HEK293T (cell line): ENCODE data around the gene PTPN2.
"Not testable (repeated sequence)": the region's sequence is repeated elsewhere in the genome, so short reads cannot be mapped to it uniquely, and the experiment has no call there.

Source experiments
- CTCF ChIA-PET: fragments of 350-600 bp; formaldehyde crosslinking; extraction: SDS; loops from one replicate; lab custom pipeline; 2021; ENCODE audit warnings: antibody characterized with exemption, inconsistent platforms; lab: Yijun Ruan, JAX
- POLR2A ChIA-PET: fragments of 350-600 bp; formaldehyde crosslinking; extraction: SDS; loops from one replicate; lab custom pipeline; 2020; ENCODE audit warnings: antibody characterized with exemption, inconsistent platforms; lab: Yijun Ruan, JAX
- DNase-seq: peaks from one replicate; pipeline ENCODE4 v3.0.0; 2012; ENCODE audit warnings: mixed read lengths; ENCODE audit errors: extremely low spot score
- ARNT ChIP-seq: fragments of 450-650 bp; IDR thresholded peaks from 2 replicates; pipeline ENCODE4 v1.6.1; 2017; ENCODE audit warnings: mild to moderate bottlenecking
- BHLHE40 ChIP-seq: fragments of 450-650 bp; IDR thresholded peaks from 2 replicates; pipeline ENCODE4 v1.6.1; 2016; ENCODE audit warnings: mild to moderate bottlenecking, moderate library complexity, borderline replicate concordance
- CTBP1 ChIP-seq: fragments of 450-650 bp; IDR thresholded peaks from 2 replicates; pipeline ENCODE4 v1.6.1; 2016; ENCODE audit warnings: borderline replicate concordance
- ELF4 ChIP-seq: fragments of 450-650 bp; IDR thresholded peaks from 2 replicates; pipeline ENCODE4 v1.6.1; 2017; ENCODE audit warnings: antibody characterized with exemption
- FOXA1 ChIP-seq: fragments of 450-650 bp; IDR thresholded peaks from 2 replicates; pipeline ENCODE4 v1.6.1; 2016; ENCODE audit warnings: mild to moderate bottlenecking
- FOXK2 ChIP-seq: fragments of 450-650 bp; IDR thresholded peaks from 2 replicates; pipeline ENCODE4 v1.6.1; 2016; ENCODE audit warnings: mild to moderate bottlenecking
- FOXM1 ChIP-seq: fragments of 450-650 bp; IDR thresholded peaks from 2 replicates; pipeline ENCODE4 v1.6.1; 2017; ENCODE audit warnings: mild to moderate bottlenecking, borderline replicate concordance
- HDGF ChIP-seq: fragments of 450-650 bp; IDR thresholded peaks from 2 replicates; pipeline ENCODE4 v1.6.1; 2017; ENCODE audit warnings: antibody characterized with exemption, borderline replicate concordance
- L3MBTL2 ChIP-seq: fragments of 450-650 bp; conservative IDR thresholded peaks from 2 replicates; pipeline ENCODE4 v1.6.1; 2016; ENCODE audit warnings: mild to moderate bottlenecking
- LEF1 ChIP-seq: fragments of 450-650 bp; IDR thresholded peaks from 2 replicates; pipeline ENCODE4 v1.6.1; 2017; ENCODE audit warnings: mild to moderate bottlenecking, borderline replicate concordance
- NFRKB ChIP-seq: fragments of 450-650 bp; IDR thresholded peaks from 2 replicates; pipeline ENCODE4 v1.6.1; 2016; ENCODE audit warnings: mild to moderate bottlenecking, moderate library complexity
- PKNOX1 ChIP-seq: fragments of 450-650 bp; IDR thresholded peaks from 2 replicates; pipeline ENCODE4 v1.6.1; 2016
- SP1 ChIP-seq: fragments of 450-650 bp; IDR thresholded peaks from 2 replicates; pipeline ENCODE4 v1.6.1; 2017
- SUZ12 ChIP-seq: fragments of 450-650 bp; IDR thresholded peaks from 2 replicates; pipeline ENCODE4 v1.6.1; 2016; ENCODE audit warnings: mild to moderate bottlenecking
- TARDBP ChIP-seq: fragments of 450-650 bp; IDR thresholded peaks from 2 replicates; pipeline ENCODE4 v1.6.1; 2016
- ZNF384 ChIP-seq: fragments of 450-650 bp; IDR thresholded peaks from 2 replicates; pipeline ENCODE4 v1.6.1; 2016

PTPN2 gene

GRCh38 chr18:12777500-12777944 is 106.5 kb downstream of the PTPN2 start:
- no peak for DNase-seq
- ChIA-PET CTCF (no interaction called here), POLR2A (no interaction called here)
- TF ChIP-seq SUZ12 (no peak), HDGF (no peak), ELF4 (no peak), FOXA1 (no peak), FOXM1 (no peak), ZNF384 (no peak), TARDBP (no peak), L3MBTL2 (no peak), CTBP1 (no peak)

GRCh38 chr18:12776821-12777471 is 107.1 kb downstream of the PTPN2 start:
- CTCF ChIA-PET = no interaction called here
- TF ChIP-seq NFRKB = no peak
- TF ChIP-seq BHLHE40 = no peak
- no peak for TF ChIP-seq ZNF384
- TF ChIP-seq FOXK2 = no peak
- no peak for TF ChIP-seq ELF4
- TF ChIP-seq ARNT = no peak
- POLR2A ChIA-PET = no interaction called here
- no peak for DNase-seq

GRCh38 chr18:12776415-12776814 is 107.6 kb downstream of the PTPN2 start:
- POLR2A ChIA-PET, CTCF ChIA-PET, DNase-seq: not testable (repeated sequence)

- no peak for TF ChIP-seq ARNT
- POLR2A ChIA-PET = no interaction called here
- CTCF ChIA-PET = interaction anchor here (0.6 kb wide), 1 partner anchor 19 kb away, joined by 3 read pairs; no protein-coding TSS in a partner anchor
- DNase-seq = no peak
Measured at GRCh38 chr18:12774982-12775381, 109.1 kb downstream of the PTPN2 start.

- ChIA-PET CTCF (no interaction called here), POLR2A (no interaction called here)
- no peak for DNase-seq
- TF ChIP-seq CTBP1 (no peak), BHLHE40 (no peak), PKNOX1 (no peak), ELF4 (no peak), SP1 (no peak), FOXK2 (no peak), SUZ12 (no peak), ZNF384 (no peak), HDGF (no peak), FOXA1 (no peak), NFRKB (no peak), ARNT (no peak), L3MBTL2 (no peak), FOXM1 (no peak), TARDBP (no peak)
Measured at GRCh38 chr18:12773369-12773768, 110.7 kb downstream of the PTPN2 start.

GRCh38 chr18:12772111-12772510 is 111.9 kb downstream of the PTPN2 start:
- POLR2A ChIA-PET = no interaction called here
- CTCF ChIA-PET = no interaction called here

More at GRCh38 chr18:12772111-12772510, 111.9 kb downstream of the PTPN2 start:
- no peak for TF ChIP-seq ELF4
- no peak for TF ChIP-seq FOXM1
- no peak for TF ChIP-seq ZNF384
- TF ChIP-seq BHLHE40 = no peak
- no peak for TF ChIP-seq ARNT
- no peak for TF ChIP-seq PKNOX1
- no peak for TF ChIP-seq HDGF
- no peak for TF ChIP-seq TARDBP
- TF ChIP-seq CTBP1 = no peak
- TF ChIP-seq SP1 = no peak
- TF ChIP-seq FOXK2 = no peak
- TF ChIP-seq FOXA1 = no peak
- TF ChIP-seq NFRKB = no peak
- no peak for TF ChIP-seq SUZ12
- TF ChIP-seq L3MBTL2 = no peak
- no peak for TF ChIP-seq LEF1
- no peak for DNase-seq
